Middle frontal gyrus (tissue), 1 donor: ENCODE measurements around the gene HOXA6.

Experiments
- DNase-seq: peaks from one replicate; pipeline ENCODE4 v3.0.0-alpha.2; 2015; ENCODE audit warnings: low spot score; ENCODE audit errors: extremely low spot score

Gene HOXA6

DNA sequence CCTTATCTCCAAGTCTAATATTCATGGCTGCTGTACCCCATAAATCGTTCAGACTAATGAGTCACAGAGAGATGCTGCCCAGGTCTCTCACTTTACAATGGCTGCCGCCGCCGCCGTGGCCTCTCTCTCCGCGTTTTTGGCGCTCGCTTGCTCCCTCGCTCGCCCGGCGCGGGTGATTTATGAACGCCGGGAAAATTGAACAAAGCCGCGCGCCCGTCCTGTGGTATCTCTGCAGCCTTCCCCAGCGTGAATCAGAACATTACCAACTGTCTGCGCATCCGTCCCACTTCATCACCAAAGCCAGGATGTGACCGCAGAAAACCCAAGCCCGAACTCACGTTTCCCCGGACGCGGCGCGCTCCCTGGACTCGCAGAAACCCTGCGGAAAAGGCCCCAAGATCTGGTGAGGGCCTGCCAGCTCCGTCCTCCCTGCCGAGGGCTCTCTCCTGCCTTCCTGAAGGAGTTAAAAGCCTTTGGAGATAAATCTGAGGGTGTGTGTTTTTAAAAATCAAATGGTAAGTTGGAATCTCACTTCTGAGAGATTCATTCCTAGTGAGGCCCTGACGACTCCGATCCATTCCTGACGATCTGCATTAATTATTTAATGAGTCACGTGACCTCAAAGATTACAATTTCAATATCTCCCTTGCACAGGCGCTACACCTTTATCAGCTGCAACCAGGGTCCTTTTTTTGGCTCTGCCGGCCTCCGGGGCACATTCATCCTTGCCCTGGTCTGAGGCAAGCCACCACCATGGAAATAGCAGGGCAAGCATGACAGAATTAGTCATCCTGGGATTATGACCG is 23.3 kb downstream of the HOXA6 start:
- no peak for DNase-seq

DNA sequence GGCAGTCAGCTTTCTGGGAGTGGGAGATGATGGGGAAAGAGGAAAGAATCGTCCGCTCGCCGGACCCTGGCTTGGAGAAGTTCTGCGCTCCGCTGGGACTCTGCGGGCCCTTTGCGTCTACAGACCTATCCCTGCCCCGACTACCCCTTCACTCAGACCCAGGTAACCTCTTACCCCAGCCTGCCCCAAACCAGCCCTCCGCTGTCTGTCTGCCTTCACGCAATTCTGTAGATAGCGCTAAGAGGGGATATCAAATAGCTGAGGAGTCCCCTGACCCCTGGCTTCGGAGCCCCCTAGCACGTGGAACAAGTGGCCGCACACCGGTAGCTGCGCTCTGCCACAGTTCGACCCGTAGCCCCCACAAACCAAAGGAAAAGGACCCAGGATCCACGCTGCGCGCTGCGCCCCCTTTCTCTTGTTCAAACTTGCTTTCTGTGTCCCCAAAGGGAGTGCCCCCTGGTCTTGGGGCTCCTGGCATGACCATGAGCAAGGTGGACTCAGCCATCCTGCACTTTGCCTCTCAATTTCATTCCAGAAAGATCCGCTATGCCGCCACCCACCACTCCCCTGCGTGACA is 24.0 kb downstream of the HOXA6 start:
- DNase-seq, result no peak

DNA sequence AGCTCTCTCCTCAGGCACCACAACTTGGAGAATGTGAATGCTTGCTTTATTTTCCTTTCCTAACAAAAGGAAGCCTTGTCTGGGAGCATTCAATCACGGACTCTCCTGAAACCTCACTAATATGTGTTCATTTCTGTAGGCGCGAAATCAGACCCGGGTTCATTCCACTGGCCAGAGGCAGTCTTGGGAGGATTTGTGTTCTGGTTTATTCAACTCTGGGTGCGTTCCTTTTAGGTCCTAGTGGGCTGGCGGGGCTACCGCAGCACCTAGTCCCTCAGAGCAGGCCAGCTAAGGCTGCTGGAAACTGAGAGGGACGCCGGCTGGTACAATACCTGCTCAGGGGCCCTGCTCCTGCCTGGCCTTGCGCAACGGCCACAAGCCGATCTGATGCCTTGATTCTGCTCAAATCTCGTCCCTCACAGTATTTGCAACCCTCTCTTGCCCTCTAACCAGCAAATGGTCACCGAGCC is 24.5 kb downstream of the HOXA6 start:
- no peak for DNase-seq

DNA sequence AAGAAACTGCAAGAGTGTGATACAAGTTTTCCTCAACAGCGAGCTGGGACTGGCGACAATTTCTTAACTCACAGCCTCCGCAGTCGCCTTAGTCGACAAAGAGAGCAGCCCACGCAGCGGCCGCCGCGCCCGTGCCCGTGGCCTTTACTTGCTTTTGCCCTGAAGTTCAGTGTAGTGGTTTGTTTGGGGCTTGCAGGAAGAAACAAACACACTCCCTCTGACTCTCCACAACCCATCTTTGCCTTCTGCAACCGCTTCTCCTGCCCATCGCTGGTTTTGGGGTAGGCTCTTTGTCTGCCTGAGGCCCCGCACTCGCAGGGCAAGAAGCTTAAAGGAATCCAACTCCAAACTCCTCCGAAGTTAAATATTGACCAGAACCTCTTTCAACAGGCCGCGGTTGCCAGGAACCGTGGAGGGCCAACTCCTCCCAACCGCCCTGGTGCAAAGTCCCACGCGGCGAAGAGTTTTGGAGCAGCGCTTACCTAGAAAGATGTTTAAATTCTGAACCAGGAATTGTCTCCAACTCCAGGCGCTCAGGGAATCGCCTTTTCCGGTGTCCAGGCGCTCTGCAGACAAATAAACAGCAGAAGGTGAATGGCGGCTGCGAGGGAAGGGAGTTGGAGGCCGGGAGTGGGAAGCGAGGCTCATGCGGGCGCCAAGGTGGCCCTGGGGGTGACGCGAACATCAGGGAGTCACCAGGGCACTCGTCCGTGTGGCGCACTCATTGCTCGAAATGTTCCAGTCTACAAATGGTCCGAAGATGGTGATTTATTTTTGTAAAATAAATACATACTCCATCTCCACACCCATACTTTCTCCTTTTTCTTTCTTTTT is 25.3 kb downstream of the HOXA6 start:
- no peak for DNase-seq

DNA sequence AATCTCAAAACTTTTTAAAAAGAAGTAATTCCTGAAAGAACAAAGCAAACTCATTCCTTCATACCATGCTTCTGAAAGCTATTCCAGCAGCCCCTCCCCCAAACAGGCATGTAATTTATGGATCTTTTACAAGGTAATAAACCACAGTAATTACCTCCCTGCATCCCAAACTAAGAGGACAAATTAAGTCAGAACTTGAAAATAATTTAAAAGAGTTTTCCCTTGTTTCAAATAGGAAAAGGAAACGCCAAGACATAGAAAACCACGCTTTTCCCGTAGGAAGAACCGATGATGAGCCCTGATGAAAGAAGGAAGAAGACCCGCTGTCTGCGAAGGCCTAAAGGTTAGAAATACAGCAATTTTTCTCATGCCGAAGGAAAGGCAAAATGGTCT is 25.9 kb downstream of the HOXA6 start:
- no peak for DNase-seq

DNA sequence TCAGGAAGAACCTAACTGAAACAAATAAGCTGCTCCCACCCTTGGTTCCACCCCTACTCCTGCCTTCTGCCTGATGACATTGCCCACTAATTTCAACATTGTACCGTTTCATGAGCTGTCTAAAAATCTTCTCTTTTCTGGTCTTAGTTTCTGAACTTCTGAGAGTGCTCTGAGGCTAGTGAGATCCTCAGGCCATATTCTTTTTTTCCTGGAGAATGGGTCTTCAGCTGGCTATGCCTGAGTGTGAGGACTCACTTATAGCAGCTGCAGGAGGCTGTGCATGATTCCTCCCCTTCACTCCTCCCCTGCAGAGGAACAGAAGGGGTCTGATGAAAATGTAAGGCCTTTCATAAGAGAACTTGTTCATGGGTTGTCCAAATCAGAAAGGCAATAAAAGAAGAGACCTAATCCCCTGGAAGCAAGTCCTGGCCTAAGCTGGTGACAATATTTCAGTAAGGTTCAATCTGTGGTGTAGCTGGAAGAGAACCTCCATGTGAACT is 28.1 kb downstream of the HOXA6 start:
- DNase-seq, result no peak

DNA sequence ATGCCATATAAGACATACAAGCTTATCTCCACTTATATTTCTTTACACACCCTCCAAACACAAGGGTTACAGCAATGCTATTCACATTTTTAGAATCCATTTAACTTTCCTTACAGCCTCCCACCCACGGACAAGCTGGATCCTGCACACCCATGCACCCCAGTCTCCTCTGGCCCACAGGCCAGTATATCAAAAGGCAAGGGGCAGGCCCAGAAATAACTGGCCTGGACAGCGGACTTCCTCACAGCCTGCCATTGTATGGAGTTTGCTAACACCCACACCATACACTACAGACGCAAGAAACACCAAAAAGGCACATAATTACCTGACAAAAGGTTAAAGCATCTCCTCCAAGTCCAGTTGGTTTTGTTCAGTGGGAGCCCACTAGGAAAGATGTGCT is 29.0 kb downstream of the HOXA6 start:
- DNase-seq, result no peak

DNA sequence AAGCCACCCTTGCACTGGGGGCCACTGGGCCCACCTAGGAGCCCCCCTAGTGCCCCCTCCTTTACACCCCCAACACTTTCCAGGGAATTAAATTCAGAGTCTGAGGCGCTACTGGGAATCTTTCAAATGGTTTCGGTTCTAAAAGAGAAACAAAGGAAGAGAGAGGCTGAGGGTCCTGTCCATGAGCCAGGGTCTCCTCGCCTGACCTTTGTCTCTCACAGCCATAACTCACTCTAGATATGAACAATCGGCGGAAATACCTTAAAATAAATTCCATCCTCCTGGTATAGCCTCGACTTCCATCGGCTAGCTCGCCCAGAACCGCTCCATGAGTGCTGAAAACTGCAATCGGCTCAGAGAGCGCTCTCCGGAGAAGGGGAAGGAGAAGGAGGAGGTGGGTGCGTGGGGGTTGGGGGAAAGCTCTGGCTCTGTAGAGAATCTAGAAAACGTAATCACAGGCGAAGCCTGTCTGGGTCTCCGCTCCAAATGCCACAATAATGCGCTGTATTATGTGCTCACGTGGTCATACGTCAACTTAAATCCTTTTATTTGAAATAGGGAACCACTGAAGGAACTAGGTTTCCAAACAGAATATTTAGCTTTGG is 29.6 kb downstream of the HOXA6 start:
- no peak for DNase-seq

DNA sequence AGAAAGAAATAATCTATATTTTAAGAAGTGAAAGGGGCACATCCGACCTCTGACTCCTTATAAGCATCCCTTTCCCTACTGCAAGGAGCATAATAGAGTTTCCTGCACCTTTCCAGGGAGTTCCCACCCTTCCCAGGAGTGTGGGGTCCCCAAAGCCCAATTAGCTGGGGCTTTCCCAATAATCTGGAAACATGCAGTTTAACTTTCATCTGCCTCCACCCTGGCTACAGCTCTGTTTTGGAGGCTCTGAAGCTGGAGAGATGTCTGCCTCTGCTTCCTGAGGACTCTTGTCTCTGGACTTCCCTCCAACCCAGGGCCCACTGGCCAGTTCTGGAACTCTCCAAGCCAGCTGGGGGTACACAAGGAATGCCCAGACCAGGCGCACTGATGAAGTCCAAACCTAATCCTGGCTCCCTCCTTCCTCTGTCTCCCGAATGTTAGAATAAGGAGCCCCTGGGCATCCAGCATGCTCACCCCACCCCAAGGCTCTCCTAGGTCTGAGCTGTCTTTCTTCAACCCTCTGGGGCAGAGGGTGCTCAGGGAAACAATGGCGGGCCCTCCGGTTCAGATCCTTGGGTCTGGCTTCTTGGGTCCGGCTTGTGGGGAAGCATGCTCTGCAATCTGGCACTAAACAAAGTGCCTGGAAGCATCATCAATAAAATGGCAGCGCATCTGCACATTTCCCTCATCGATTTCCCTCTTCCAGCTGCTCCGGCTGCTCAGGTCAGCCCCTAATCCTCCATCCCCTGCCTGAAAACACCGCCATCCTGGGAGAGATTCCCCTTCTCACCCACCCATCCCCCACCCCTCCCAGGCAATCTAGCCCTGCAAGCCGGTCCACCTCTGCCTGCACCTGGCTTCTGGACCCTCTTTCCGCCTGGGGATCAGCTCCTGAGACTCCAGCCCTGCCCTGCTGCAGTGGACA is 30.4 kb downstream of the HOXA6 start:
- DNase-seq, result no peak

DNA sequence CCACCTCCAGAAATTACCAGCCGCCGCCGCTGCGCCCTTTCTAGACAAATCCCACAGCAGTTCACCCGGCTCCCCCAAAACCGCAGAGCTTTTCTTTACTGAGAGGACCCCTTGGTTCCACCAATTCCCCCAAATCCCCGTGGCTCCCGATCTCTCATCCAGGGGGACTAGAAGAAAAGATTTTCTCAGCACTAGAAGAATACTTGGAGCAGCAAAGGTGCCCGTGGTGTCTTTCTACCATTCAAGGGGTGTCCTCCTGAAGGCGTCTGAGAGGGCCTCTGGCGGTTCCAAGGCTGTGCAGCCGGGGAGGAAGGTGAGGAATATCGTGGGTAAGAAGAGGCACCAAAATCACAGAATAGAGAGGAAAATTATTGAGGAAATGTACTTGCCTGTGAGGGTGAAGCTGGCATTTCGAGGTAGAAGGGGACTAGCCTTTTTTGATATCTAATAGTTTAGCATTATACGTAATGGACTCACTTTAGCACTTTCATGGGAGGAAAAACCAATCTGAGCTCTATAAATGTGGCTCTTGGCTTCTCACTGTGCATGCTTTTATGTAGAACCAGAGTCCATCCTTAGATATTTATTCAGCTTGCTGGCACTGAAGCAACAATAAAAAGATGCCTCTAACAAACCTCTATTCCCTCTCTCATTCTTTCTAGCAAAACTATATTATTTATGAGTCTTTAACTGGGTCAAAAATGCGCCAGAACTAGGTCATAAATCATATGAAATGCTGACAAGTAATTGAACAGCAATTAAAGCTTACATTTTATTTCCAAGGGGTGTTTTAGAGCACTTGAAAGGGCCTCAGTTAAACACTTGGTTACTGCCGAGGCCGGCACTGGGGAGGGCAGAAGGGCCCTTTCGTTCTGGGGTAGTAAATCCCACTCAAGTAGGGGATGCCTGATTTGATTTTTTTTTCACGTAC is 31.3 kb downstream of the HOXA6 start:
- no peak for DNase-seq

DNA sequence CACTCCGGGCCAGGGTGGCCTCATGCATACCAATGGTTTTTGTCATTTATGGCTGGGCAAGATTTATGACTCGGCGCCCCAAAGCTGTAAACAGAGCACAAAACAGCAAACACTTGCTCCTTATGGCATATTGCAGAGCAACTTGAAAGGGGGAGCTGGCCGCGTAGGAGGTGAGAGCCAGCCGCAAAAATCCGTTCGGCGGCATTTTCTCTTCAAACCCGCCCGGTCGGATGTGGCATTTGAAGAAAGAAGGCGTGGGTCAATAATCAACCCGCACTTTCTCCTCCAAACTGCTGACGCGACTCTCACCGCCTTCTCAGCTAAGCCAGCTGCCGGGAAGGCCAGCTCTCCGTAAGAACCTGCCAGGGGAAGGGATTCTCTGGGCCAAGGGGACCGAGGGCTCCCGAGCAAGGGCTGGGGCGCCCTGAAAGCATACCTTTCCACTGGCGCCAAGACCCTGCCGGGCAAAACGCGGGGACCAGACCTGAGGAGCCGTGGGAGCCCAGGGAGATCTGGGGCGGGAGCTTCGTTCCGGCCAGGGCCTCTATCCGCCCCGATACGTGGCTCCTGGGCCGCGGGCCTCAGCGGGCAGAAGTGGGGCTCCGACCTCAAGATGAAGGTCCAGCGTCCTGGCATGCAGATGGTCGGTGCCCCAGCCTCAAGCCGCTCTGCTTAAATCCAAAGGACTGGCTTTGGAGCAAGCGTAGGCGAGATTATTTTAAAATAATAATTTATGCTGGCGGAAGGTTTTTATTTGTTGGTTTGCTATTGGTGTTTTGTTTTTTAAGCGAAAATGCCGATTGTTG is 32.1 kb downstream of the HOXA6 start:
- DNase-seq, result no peak

DNA sequence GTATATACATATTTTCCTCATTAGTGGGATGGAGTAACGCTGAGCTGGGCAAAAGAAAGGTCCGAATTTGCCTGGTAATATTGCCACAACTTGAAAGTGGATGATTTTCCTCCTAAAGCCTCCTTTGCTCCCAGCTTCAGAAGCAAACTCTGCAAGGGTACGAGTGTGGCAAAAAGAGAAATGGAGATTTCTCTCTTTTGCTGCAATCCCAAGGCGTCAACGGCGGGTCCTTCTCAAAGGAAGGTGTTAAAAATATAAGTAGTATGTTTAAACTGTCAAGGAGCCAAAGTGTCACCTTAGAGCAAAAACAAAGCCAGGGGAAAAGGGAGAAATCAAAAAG is 32.7 kb downstream of the HOXA6 start:
- DNase-seq, result no peak

DNA sequence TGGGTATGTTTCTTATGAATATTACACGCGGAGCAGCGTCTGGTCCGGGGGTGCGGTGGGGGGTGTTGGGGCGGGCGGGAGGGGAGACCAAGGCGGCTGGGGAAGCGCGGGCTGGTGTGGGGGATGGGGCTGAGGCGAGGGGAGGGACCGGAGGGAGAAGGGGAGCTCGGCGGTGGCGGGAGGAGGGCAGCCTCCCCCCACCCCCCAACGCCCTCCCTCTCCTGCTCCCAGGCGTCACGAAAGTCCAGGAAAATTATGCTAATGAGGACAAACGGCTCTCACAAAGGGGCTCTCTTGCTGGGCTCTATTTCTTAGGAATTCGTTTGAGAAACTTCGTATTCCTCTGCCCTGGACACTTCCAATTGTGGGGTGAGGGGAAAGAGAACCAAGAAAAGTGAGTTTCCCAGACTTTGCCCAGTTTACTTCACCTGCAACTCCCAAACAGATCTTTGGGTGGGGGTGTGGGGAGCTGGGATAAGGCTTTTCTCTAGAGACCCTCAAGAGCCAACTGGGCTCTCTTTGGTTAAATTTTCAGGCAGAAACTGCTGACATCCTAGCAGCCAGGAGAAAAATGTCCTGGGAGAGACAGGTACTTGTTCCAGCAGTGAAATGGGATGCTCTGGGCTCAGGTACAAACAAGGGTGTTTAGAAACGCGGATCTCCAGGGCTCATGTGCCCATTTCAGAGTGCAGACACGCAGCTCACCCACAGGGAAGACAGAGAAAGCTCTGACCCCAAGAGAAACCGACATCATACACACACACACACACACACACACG is 33.4 kb downstream of the HOXA6 start:
- no peak for DNase-seq

DNA sequence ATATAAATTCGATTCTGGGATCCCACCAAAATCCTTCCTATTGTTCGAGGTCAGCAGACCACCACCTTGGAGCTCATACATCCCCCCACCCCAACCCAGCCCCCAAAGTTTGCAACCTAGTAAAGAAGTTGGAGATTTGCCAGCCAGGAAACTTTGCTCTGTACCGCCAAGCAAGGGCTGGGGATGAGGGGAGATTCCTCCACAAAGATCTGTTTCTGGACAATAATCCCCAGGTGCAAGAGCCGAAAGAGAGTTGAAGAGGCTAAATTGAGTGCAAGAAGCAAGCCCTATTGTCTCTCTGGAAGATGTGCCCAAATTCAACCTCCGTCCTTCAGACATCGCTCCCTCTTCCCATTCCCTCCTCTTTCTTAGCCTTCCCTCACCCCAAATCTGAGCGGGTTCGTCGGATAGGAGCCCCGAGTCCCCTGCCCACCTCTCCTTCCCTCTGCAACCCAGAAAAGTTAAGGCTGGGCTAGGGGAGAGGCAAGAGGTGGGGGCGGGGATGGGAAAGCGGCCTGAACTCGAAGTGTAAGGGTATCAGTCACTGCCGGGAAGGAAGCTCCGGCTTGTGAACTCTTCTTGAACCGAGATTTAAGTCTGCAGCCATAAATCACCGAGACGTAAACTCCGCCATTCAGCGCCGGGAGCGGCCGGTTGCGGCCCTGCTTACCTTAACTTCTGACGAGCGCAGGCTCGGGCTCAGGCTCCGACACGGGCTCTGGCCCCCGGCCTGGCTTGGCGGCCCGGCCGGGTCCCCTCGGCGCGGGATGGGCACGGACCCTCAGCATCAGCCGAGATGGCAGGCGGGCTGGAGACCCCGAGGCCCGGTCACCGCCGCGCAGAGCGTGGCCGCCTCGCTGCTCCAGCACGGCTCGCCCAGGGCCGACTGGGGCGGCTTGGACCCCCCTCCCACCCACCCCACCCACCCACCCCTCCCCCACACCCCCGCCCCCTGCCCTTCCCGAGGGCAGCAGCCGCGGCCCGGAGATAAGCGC is 34.3 kb downstream of the HOXA6 start:
- no peak for DNase-seq

DNA sequence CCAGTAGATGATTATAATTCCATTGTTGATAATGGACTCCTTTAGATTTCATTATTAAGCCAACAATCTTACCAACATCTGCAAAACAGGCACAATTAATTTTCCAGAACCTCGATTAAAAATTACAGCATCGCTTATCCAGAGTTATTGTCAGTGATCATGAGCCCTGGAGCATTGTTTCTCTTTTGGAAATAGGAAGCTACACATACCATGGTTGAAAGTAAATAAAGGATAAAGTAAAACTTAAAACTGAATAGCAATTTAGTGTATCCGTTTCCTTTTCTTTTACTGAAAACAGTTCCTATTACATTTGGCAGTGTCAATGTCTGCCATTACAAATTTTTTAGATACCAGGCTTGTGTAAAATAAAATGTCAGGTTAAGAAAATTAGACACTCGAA is 35.2 kb downstream of the HOXA6 start:
- DNase-seq, result no peak

DNA sequence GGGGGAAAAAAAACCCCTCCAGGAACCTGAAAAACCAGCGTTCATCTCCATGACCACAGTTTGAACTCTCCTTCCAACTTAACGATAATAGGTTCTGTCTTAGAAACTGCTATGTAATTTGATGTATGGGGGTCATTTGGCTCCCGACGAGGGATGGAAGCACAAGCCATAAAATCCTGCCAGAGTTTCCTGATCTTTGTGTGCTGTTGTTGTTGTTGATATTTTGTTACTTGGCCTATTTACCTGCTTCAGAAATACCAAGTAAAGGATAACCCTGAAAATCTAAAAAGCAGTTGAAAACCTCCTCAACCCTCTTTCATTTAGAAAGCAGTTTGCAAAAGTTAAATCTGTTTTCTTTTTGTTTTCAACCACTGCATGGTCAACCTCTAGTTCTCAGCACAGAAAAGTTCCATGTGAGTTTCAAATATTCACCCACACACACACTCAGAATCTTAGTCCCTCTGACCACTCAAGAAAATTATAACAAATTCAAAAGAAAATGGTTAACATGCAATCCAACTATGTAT is 35.8 kb downstream of the HOXA6 start:
- no peak for DNase-seq
